ENCODE results near the gene SLIT3. TPM values are rescaled to one million over a fixed set of nuclear protein-coding genes. Genes with fewer than 3 reads are reported as not detected.

Gene SLIT3
- total RNA-seq, 1 donor from 2014 or later = 0.22 TPM

- no peak for DNase-seq (ENCODE audit: low spot score)
- no peaks in the 10 kb centered on the region for H4K20me1 ChIP-seq (ENCODE audit: low read depth)
- Mint-ChIP-seq H3K9me3 (no peaks in the 10 kb centered on the region), H3K36me3 (no peaks in the 10 kb centered on the region), H3K27ac (no peak overlapping the region), H3K27me3 (ENCODE audit: insufficient read depth, low read depth) (no peaks in the 10 kb centered on the region), H3K4me3 (no peak overlapping the region), H3K4me1 (peaks cover 5% of the 10 kb centered on the region)
- TF ChIP-seq, protein P1, sequence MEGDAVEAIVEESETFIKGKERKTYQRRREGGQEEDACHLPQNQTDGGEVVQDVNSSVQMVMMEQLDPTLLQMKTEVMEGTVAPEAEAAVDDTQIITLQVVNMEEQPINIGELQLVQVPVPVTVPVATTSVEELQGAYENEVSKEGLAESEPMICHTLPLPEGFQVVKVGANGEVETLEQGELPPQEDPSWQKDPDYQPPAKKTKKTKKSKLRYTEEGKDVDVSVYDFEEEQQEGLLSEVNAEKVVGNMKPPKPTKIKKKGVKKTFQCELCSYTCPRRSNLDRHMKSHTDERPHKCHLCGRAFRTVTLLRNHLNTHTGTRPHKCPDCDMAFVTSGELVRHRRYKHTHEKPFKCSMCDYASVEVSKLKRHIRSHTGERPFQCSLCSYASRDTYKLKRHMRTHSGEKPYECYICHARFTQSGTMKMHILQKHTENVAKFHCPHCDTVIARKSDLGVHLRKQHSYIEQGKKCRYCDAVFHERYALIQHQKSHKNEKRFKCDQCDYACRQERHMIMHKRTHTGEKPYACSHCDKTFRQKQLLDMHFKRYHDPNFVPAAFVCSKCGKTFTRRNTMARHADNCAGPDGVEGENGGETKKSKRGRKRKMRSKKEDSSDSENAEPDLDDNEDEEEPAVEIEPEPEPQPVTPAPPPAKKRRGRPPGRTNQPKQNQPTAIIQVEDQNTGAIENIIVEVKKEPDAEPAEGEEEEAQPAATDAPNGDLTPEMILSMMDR (IDR thresholded peaks at IDR 0.05) = no peak
- TF ChIP-seq EZH2phosphoT487 (IDR thresholded peaks at IDR 0.05) (no peak), EZH2 (IDR thresholded peaks at IDR 0.05) (no peak)
- peaks cover 9% of the 10 kb centered on the region for H3K4me1 ChIP-seq
- H3K4me2 ChIP-seq = no peak overlapping the region
- no peak overlapping the region for H3K27ac ChIP-seq
- H3K36me3 ChIP-seq = no peaks in the 10 kb centered on the region
- no peak overlapping the region for H3K4me3 ChIP-seq
- H3K9ac ChIP-seq = no peak overlapping the region
- no peak overlapping the region for H2AFZ ChIP-seq (replicated peaks)
- no peaks in the 10 kb centered on the region for H3K9me3 ChIP-seq (ENCODE audit: low read depth)
- no peaks in the 10 kb centered on the region for H3F3A ChIP-seq (ENCODE audit: low read depth)
- H3K79me2 ChIP-seq (ENCODE audit: low read depth) = no peaks in the 10 kb centered on the region
- no peaks in the 10 kb centered on the region for H3K27me3 ChIP-seq
These were observed 126.0 kb downstream of the SLIT3 start for GRCh38 chr5:169174923-169175322.

- no peaks in the 10 kb centered on the region for H3K9me3 ChIP-seq (ENCODE audit: low read depth)
These were observed 127.6 kb downstream of the SLIT3 start for GRCh38 chr5:169173372-169173771.

GRCh38 chr5:169171515-169171914, 129.4 kb downstream of the SLIT3 start:
- peaks cover 2% of the 10 kb centered on the region for H3K27me3 Mint-ChIP-seq (ENCODE audit: insufficient read depth, low read depth)
- Histone ChIP-seq H3K4me2 (no peak overlapping the region), H4K20me1 (ENCODE audit: low read depth) (no peaks in the 10 kb centered on the region), H2AFZ (replicated peaks) (no peak overlapping the region), H3K27me3 (no peaks in the 10 kb centered on the region), H3K79me2 (ENCODE audit: low read depth) (no peaks in the 10 kb centered on the region), H3K36me3 (no peaks in the 10 kb centered on the region), H3F3A (ENCODE audit: low read depth) (no peaks in the 10 kb centered on the region), H3K9ac (no peak overlapping the region), H3K4me1 (no peaks in the 10 kb centered on the region), H3K9me3 (ENCODE audit: low read depth) (no peaks in the 10 kb centered on the region), H3K4me3 (no peak overlapping the region), H3K27ac (no peak overlapping the region)
- DNase-seq (ENCODE audit: low spot score) = no peak
- H3K36me3 Mint-ChIP-seq = no peaks in the 10 kb centered on the region
- peaks cover 6% of the 10 kb centered on the region for H3K4me1 Mint-ChIP-seq
- TF ChIP-seq, protein P1 (IDR thresholded peaks at IDR 0.05) = no peak
- TF ChIP-seq EZH2 (IDR thresholded peaks at IDR 0.05) (no peak), EZH2phosphoT487 (IDR thresholded peaks at IDR 0.05) (no peak)
- H3K27ac Mint-ChIP-seq = no peak overlapping the region
- no peak overlapping the region for H3K4me3 Mint-ChIP-seq
- H3K9me3 Mint-ChIP-seq = no peaks in the 10 kb centered on the region

More at GRCh38 chr5:169173372-169173771, 127.6 kb downstream of the SLIT3 start:
- Histone ChIP-seq H4K20me1 (ENCODE audit: low read depth) (no peaks in the 10 kb centered on the region), H3F3A (ENCODE audit: low read depth) (no peaks in the 10 kb centered on the region), H3K4me1 (peaks cover 9% of the 10 kb centered on the region), H3K4me2 (no peak overlapping the region), H2AFZ (replicated peaks) (no peak overlapping the region), H3K79me2 (ENCODE audit: low read depth) (no peaks in the 10 kb centered on the region), H3K27me3 (no peaks in the 10 kb centered on the region), H3K9ac (no peak overlapping the region), H3K36me3 (no peaks in the 10 kb centered on the region), H3K27ac (no peak overlapping the region), H3K4me3 (no peak overlapping the region)
- Mint-ChIP-seq H3K27ac (no peak overlapping the region), H3K27me3 (ENCODE audit: insufficient read depth, low read depth) (no peaks in the 10 kb centered on the region), H3K4me3 (no peak overlapping the region), H3K36me3 (no peaks in the 10 kb centered on the region), H3K4me1 (peaks cover 5% of the 10 kb centered on the region), H3K9me3 (no peaks in the 10 kb centered on the region)
- no peak for DNase-seq (ENCODE audit: low spot score)
- TF ChIP-seq EZH2 (IDR thresholded peaks at IDR 0.05) (no peak), EZH2phosphoT487 (IDR thresholded peaks at IDR 0.05) (no peak)
- TF ChIP-seq, protein P1 (IDR thresholded peaks at IDR 0.05) = no peak
